Measurements from ENCODE around the gene PDCD7.

Gene PDCD7

DNA sequence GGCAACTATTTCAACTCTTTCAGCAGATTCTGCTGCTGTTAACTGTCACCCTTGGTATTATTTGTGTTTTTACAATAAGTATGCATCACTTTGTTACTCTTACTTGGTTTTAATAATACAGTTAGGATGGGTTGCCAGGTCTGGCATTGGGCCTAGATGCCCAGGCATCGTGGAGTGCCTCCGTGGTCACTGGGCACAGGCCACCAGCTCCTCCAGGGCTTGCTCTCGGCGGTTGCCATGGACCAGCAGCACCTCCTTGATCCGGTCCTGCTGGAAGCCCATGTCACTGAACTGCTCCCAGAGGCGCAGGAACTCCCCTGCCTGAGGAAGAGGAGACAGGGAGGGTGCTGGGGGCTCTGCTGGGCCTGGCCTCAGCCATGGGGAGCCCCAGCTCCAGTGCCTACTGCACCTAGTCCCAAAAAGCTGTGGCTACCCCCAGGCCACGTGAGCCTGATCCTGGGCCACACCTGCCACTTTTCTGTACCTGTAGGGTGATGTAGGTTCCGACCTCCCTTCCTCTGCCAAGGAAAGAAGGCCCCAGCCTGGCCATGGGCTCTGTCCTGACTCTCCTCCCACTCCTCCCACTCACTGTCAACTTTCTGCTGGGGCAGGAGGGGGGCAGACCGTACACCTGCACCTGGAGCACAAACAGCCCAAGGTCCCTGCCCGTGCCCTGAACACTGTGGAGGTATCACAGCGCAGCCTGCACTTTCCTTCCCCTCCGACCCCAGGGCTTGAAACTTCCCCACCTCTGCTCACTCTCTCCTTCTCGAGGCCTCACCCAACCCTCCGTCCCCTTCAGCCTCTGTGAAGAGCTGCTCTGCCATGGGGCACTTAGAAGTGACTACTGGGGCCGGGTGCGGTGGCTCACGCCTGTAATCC lies 40.5 kb downstream of the PDCD7 start:
- TF ChIP-seq ZBTB7A (IDR thresholded peaks at IDR 0.05; ENCODE audit: low read depth): no peak
- TF ChIP-seq FOXM1 (IDR thresholded peaks at IDR 0.05; ENCODE audit: borderline replicate concordance, low read depth): no peak
- TF ChIP-seq, protein P1, sequence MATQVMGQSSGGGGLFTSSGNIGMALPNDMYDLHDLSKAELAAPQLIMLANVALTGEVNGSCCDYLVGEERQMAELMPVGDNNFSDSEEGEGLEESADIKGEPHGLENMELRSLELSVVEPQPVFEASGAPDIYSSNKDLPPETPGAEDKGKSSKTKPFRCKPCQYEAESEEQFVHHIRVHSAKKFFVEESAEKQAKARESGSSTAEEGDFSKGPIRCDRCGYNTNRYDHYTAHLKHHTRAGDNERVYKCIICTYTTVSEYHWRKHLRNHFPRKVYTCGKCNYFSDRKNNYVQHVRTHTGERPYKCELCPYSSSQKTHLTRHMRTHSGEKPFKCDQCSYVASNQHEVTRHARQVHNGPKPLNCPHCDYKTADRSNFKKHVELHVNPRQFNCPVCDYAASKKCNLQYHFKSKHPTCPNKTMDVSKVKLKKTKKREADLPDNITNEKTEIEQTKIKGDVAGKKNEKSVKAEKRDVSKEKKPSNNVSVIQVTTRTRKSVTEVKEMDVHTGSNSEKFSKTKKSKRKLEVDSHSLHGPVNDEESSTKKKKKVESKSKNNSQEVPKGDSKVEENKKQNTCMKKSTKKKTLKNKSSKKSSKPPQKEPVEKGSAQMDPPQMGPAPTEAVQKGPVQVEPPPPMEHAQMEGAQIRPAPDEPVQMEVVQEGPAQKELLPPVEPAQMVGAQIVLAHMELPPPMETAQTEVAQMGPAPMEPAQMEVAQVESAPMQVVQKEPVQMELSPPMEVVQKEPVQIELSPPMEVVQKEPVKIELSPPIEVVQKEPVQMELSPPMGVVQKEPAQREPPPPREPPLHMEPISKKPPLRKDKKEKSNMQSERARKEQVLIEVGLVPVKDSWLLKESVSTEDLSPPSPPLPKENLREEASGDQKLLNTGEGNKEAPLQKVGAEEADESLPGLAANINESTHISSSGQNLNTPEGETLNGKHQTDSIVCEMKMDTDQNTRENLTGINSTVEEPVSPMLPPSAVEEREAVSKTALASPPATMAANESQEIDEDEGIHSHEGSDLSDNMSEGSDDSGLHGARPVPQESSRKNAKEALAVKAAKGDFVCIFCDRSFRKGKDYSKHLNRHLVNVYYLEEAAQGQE (IDR thresholded peaks at IDR 0.05; ENCODE audit: low read depth): no peak
- TF ChIP-seq NFIC (IDR thresholded peaks at IDR 0.05): no peak
- TF ChIP-seq TEAD4 (IDR thresholded peaks at IDR 0.05): no peak
- TF ChIP-seq, protein P2, sequence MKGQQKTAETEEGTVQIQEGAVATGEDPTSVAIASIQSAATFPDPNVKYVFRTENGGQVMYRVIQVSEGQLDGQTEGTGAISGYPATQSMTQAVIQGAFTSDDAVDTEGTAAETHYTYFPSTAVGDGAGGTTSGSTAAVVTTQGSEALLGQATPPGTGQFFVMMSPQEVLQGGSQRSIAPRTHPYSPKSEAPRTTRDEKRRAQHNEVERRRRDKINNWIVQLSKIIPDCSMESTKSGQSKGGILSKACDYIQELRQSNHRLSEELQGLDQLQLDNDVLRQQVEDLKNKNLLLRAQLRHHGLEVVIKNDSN (IDR thresholded peaks at IDR 0.05): no peak
- TF ChIP-seq YY1 (IDR thresholded peaks at IDR 0.05; ENCODE audit: low read depth): no peak
- TF ChIP-seq EGR1 (IDR thresholded peaks at IDR 0.05): no peak
- TF ChIP-seq CREB1 (IDR thresholded peaks at IDR 0.05; ENCODE audit: low read depth): no peak
- TF ChIP-seq TCF12 (IDR thresholded peaks at IDR 0.05; ENCODE audit: low read depth): no peak
- TF ChIP-seq, protein P3, sequence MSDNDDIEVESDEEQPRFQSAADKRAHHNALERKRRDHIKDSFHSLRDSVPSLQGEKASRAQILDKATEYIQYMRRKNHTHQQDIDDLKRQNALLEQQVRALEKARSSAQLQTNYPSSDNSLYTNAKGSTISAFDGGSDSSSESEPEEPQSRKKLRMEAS (IDR thresholded peaks at IDR 0.05): no peak
- no peak for TF ChIP-seq RAD21 (IDR thresholded peaks at IDR 0.05; ENCODE audit: low read depth)
- TF ChIP-seq TAF1 (IDR thresholded peaks at IDR 0.05; ENCODE audit: low read depth): no peak
- TF ChIP-seq EP300 (IDR thresholded peaks at IDR 0.05; ENCODE audit: borderline replicate concordance): no peak
- no peak for TF ChIP-seq CEBPB (IDR thresholded peaks at IDR 0.05)

DNA sequence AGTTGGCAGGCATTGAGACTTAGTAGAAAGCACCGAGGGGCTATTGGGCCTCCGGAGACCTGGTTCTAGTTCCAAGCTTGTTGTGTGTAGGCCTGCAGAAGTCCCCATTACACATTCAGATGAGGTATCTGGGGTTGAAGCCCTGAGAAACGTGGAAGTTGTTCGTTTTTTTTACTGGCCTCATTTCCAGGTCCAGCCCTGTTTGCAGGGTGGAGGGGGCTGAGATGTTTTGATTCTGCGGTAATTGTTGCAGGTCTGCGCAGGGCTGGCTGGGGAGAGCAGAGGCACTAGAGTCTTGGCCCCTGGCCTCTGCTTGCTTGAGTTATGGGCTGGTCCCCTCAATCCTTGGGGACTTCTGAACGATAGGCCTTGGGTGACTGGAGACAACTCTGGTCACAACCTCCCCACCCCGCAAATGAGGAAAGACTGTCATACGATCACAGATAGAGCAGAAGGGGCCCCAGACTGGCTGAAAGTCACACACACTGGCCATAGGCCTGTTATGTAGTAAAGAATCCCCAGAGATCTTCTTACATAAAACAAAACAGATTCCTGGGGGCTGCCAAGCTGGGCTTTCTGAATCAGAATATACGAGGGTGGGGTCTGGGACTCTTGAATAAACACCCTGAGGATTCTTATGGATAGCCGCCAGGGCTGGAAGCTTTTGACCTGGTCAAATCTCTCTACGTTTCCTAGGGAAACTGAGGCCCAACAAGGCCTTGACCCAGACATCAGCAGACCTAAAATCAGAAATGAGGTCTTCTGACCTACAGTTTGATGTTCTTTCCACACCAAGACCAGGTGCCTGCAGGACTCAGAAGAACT lies 41.5 kb downstream of the PDCD7 start:
- TF ChIP-seq CREB1 (IDR thresholded peaks at IDR 0.05; ENCODE audit: low read depth) (no peak), YY1 (IDR thresholded peaks at IDR 0.05; ENCODE audit: low read depth) (no peak), EP300 (IDR thresholded peaks at IDR 0.05; ENCODE audit: borderline replicate concordance) (no peak), ZBTB7A (IDR thresholded peaks at IDR 0.05; ENCODE audit: low read depth) (no peak), FOXM1 (IDR thresholded peaks at IDR 0.05; ENCODE audit: borderline replicate concordance, low read depth) (no peak), NFIC (IDR thresholded peaks at IDR 0.05) (no peak), TEAD4 (IDR thresholded peaks at IDR 0.05) (no peak), TCF12 (IDR thresholded peaks at IDR 0.05; ENCODE audit: low read depth) (no peak), RAD21 (IDR thresholded peaks at IDR 0.05; ENCODE audit: low read depth) (no peak), EGR1 (IDR thresholded peaks at IDR 0.05) (no peak), CEBPB (IDR thresholded peaks at IDR 0.05) (no peak), TAF1 (IDR thresholded peaks at IDR 0.05; ENCODE audit: low read depth) (no peak)
- TF ChIP-seq, protein P1 (IDR thresholded peaks at IDR 0.05; ENCODE audit: low read depth): no peak
- TF ChIP-seq, protein P3 (IDR thresholded peaks at IDR 0.05): no peak
- TF ChIP-seq, protein P2 (IDR thresholded peaks at IDR 0.05): no peak

DNA sequence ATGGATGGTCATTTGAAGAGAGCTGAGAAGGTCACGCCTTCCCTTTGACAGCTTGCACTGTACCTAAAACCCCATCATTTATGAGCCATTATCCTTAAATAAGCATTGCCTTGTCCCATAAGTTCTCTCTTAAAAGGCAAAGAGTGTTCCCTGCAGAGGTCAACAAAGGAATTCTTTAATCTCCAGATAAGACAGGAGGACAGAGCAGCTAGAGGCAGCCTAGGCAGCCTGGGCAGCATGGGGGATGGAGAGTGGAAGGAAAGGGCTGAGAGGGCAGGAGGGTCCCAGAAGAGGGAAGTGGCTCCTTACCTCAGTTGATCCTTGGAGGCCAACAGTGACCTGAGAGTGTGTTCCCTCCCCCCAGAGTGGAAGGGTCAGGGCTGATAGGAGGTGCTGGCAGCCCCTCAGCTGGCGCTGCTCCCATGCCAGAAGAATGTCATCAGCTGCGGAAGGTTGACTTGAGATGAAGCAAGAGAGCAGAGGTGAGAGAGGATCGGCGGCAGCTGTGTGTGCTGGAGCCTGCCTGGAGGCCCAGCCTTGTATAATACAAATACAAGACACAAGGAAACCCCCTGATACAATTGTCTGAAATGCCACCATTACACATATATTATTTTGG lies 44.3 kb downstream of the PDCD7 start:
- TF ChIP-seq EGR1 (IDR thresholded peaks at IDR 0.05): no peak
- no peak for TF ChIP-seq EP300 (IDR thresholded peaks at IDR 0.05; ENCODE audit: borderline replicate concordance)

DNA sequence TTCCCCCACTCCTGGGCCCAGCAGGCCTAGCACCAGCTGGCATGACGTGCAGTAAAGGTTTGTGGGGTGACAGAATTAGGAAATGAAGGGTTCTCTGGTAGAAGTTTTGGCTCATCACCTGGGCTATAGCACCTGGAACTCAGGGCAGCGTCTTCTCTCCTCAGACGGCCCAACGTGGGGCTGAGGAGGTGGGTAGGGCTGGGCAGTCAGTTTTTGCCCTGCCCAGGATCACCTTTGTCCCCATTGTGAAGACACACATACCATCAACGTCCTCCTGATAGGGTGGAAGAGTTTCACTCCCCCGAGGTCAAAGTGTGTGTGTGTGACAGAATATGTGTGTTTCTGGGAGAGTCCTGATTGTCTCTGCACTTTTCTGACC lies 45.0 kb downstream of the PDCD7 start:
- TF ChIP-seq FOXM1 (IDR thresholded peaks at IDR 0.05; ENCODE audit: borderline replicate concordance, low read depth) (no peak), TEAD4 (IDR thresholded peaks at IDR 0.05) (no peak), NFIC (IDR thresholded peaks at IDR 0.05) (no peak), EP300 (IDR thresholded peaks at IDR 0.05; ENCODE audit: borderline replicate concordance) (no peak), YY1 (IDR thresholded peaks at IDR 0.05; ENCODE audit: low read depth) (no peak), TCF12 (IDR thresholded peaks at IDR 0.05; ENCODE audit: low read depth) (no peak), CREB1 (IDR thresholded peaks at IDR 0.05; ENCODE audit: low read depth) (no peak), EGR1 (IDR thresholded peaks at IDR 0.05) (no peak)
- TF ChIP-seq, protein P3 (IDR thresholded peaks at IDR 0.05): no peak
- TF ChIP-seq, protein P1 (IDR thresholded peaks at IDR 0.05; ENCODE audit: low read depth): no peak
- TF ChIP-seq, protein P2 (IDR thresholded peaks at IDR 0.05): no peak
